GM19099 (cell line): ENCODE results near the gene AXIN2.

Source experiments
- POLR2A ChIP-seq: IDR thresholded peaks from 3 replicates; pipeline ENCODE4 v1.6.1; 2011; ENCODE audit warnings: low read depth; ENCODE audit not compliant: insufficient read length; ENCODE audit errors: extremely low read depth

Gene AXIN2

DNA sequence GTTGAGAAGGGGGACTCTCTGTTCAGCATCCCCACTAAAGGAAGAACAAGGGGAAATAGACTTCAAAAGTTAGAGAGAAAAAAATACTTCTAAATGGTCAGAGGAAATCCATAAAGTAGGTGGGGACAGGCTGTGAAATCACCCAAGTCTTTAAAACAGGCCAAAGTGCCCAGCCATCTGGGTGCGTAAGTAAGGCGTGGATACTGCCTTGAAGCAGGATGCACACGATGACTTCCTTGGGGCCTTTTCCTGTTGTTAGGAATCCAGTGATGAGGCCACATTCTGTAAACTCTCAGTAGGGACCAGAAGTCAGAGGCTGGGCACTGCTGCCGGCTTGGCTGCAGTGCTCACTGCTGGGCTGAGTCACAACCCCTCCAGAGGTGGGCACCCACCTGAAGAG lies 9.2 kb downstream of the AXIN2 start:
- TF ChIP-seq POLR2A, result no peak

DNA sequence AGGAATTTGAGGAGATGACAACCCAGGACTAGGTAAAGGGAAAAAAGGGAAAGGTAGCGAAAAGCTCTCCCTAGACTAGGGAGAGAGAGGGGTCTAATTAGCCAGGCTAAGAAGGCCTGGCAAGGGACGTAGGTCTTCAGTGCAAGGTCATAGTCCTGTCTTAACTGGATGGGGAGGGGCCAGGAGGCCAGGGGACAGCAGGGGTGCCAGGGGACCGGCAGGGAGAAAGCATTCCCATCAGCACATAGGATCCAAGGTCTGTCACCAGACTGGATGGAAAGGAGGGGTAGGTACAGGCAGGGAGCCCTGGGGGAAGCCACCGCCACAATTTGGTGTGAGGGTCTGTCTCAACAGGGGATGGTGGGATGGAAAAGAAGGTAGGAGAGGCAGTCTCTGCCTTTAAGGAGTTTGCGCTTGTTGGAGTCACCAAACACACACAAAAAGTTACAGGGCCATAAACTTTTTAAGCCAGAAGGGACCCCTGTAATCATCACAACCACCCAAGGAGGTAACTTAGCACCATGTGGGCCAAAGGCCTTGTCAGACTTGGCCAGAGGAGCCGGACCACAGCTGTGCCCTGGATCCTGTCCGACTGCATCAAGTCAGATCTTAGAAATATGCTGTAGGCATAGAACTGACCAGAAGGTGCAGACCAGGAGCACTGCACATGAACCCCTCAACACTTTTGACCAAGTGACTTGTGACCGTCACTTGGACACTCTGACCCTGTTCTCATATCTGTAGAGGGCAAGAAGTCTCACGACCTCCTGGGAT lies 10.0 kb downstream of the AXIN2 start:
- TF ChIP-seq POLR2A, result no peak

DNA sequence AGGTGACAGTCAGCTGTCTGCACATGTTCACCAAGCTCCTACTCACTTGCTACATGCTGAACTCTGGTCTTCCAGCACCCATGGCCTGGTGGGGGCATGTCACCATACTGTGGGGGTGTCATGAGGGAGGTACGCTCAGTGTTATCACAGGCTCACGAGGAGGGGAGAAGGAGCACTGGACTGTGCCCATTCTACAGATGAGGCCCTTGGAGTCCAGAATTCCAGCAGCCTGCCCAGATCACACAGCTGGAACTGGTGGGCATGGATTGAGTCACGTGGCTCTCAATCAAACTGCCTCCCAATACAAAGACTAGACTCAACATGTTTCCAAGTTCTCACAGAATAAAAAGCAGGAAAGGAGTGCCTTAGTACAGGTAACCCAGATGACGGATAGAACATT lies 10.7 kb downstream of the AXIN2 start:
- no peak for TF ChIP-seq POLR2A

DNA sequence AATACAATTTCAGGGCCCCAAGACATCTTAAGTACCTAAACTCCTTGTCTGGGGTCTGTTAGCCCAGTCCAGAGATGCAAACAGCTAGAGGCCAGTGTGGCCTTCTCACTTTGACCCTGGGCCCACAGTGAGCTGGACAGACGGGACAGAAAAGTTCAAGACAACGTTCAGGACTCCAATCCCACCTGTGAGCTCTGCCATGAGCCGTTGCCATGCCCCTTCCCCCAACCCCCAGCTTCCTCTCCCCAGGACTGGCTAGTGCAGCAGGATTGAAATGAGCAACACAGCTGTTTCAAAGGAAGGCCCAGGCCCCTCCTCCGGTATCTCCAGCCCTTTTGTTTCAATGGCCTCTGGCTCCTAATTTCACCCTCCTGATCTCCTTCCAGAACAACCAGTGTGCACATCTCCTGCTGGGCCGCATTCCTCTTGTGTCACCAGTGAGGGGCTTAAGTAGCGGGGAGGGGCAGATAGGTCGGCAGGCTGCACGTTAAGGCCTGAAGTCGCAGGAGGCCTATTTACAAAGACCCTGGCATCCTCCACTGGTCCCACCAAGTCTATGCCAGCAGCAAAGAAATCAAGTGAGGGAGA lies 11.3 kb downstream of the AXIN2 start:
- no peak for TF ChIP-seq POLR2A

DNA sequence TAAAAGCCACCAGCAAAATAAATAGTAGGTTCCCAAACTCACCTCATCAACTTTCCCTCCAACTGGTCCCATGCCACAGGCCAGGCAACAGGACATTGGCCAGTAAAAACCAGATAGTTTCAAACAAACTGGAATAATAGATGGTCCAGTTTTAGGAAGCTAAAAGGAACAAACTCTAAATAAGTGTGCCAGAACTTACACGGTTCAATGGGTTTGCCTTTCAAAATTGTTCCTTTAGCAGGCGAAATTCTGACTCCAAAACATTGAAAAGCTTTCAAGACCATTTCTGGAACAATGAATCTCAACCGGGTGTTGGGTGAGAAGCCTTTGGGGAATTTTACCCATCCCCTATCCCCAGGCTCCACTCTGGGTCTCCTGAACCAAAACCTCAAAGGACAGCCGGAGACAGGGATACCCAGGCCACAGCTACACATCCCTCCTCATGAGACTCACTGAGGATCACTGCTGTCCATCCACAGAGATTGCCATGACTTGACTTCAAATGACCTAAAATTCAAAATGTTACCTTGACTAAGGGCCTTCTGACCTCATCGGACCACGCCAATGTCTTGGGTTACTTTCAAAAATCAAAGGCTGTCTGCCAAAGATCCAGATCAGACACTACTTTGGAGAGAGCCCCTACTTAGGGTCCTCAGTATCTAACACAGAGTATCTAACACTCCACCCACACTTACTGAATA lies 13.0 kb downstream of the AXIN2 start:
- no peak for TF ChIP-seq POLR2A

DNA sequence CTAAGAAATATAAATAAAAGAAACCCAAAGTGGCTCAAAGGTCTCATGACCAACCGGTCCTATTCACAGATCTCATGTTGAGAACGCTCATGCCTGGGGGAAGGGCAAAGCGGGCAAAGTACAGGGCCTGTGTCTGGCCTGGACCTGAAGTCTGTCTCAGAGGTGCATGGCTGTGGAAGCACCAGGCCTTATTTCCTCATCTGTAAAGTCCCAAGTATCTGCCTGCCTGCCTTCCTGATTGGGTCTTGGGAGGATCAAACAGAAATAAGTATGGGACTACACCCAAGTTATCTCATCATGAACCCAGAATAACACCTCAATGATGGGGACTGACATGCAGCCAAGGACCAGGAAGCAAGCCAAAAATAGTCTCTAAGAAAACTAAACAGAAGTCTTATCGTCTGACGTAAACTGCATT lies 14.2 kb downstream of the AXIN2 start:
- TF ChIP-seq POLR2A, result no peak

DNA sequence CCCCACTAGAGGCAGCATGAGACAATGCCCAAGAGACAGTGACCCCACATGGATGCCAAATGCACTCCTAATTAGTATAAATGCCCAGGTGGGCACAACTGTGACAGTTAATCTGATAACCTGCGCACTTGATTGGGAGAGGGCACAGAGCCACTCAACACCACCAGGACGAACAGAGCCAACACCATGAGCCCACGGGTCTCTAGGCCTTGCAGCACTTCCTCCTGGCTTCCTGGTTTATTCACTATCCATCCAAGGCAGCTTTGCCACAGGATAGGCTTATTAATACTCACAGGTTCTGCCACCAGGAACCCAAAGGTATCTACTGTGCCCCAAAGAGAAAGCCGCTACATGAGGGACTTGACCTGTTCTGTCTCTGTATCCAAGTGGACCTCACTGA lies 14.9 kb downstream of the AXIN2 start:
- TF ChIP-seq POLR2A, result no peak

DNA sequence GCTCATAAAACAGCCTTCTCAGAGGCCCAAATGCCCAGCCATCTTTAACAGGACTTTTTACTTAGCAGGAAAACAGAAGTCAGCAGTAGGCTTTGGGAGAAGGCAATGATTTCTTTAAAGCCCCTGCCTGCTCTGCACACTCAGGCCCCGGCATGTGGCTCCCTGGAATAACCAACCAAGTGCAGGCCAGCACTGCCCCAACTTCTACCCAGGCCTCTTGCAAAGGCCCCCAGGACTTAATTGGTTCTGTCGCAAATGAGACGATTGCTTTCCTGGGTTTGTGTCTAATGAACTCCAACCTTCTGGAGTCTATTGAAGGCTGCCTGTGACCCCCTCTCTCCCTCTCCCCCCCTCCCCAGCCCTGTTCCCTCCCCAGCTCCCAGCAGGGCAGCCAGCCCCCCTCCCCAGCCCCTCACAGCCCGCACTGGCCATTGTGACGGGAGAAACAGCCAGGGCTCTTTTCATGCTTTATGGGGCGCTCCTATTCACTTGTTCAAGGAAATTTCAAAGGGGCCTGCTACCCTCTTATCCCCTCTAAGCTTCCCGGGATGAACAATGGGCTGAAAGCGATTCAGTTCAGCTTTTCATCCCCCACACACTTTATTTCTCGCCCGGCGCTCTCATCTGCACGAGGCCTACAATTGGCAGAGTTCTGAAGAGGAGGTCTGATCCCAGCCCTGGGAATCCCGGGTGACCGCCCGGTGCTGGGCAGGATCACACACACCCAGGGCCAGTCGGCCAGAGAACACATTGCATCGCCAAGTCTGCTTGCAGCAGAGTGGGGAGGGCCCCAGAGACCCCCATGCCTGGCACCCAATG lies 15.5 kb downstream of the AXIN2 start:
- no peak for TF ChIP-seq POLR2A

DNA sequence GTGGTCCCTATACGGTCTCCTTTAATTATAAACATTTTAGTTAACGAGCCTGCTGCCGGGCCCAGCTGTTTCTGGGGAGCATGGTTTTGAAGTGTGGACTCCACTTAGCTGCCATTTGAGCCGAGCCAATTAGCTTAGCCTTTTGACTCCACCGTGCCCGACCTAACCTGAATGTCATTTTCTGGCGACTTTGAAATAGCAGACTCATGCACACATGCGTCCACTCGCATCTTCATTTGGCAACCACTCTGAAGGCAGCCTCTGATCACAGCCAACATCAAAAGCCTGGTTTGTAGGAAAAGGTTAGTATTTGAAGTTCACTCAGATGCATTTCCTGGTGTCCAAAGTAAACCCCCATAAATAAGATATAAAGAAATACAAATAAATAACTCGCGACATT lies 16.8 kb downstream of the AXIN2 start:
- no peak for TF ChIP-seq POLR2A

DNA sequence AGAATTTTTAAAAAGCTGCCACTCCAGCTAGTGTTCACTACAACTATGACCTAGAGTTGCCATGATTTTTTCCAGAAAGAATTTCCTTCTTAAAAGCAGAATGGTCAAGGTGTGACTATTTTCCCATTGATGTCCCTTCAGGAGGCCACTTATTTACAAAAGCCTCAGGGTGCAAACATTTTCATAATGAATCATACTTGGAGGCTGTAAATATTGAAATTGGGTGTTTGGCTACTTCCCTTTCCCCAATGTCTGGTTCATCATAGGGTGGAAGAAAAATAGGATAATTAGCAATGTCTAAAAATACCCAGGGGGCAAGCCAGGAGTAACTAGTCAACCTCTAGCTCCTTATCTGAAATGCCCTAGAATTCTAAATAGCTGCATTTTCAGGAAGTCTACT lies 18.8 kb downstream of the AXIN2 start:
- TF ChIP-seq POLR2A, result no peak

DNA sequence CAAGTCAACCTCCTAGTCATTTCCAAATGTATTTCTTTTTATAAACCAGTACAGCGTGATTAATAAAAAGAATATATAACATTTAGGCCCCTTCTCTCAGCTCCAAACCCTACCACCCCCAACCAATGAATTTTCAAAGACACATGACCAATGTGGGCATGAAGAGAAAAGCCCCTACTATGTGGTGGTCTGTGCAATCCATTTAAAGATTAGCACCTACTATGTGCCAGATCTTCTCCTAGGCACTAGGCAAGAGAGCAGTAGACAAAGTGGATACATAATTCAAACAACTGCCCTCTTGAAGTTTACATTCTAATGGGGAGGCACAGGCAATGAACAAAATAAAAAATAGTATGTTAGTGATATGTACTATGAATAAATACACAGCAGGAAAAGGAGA lies 19.4 kb downstream of the AXIN2 start:
- no peak for TF ChIP-seq POLR2A

DNA sequence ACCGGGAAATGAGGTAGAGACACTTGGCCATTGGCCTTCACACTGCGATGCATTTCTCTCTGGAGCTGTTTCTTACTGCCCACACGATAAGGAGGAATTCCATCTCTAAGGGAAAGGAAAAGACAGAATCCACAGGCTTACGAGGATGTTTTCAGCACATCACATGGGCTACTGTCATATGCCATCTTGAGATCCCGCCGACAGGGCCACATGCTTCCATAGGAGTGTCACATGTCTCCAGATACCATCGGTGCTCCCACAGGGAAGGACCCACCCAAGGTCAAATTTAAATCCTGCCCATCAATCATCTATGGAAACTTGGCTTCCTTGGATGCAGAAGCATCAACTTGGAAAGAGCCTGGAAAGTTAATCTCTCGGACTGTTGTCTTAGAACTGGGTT lies 20.0 kb downstream of the AXIN2 start:
- no peak for TF ChIP-seq POLR2A

DNA sequence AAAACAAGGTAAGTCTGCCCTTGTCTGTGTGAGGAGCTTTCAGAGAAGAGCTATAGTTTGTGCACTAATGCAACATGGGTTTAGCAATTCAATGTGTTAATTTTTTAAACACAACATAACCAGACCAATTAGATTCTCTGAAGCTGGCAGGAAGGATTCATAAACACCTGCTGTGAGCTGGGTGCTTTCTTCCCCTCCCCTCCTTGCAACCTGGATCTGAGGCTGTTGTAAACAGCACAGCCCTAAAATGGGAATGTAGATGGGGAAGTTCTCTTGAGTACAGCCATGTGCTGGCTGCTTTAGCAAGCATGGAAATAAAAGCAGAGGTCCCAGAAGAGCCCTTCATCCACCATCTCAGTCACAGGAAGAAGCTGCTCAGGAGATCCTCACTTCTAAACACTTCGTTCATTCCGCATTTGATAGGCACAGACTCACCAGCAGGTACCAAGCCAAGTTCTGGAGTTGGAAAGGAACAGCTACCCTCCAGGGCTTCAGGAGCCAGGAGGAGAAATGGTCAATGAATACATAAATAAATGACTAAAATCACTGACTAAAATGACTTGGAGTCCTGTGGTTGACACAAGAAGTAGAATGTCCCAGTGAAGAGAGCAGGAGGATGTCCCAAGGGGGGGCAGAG lies 21.7 kb downstream of the AXIN2 start:
- TF ChIP-seq POLR2A, result no peak

DNA sequence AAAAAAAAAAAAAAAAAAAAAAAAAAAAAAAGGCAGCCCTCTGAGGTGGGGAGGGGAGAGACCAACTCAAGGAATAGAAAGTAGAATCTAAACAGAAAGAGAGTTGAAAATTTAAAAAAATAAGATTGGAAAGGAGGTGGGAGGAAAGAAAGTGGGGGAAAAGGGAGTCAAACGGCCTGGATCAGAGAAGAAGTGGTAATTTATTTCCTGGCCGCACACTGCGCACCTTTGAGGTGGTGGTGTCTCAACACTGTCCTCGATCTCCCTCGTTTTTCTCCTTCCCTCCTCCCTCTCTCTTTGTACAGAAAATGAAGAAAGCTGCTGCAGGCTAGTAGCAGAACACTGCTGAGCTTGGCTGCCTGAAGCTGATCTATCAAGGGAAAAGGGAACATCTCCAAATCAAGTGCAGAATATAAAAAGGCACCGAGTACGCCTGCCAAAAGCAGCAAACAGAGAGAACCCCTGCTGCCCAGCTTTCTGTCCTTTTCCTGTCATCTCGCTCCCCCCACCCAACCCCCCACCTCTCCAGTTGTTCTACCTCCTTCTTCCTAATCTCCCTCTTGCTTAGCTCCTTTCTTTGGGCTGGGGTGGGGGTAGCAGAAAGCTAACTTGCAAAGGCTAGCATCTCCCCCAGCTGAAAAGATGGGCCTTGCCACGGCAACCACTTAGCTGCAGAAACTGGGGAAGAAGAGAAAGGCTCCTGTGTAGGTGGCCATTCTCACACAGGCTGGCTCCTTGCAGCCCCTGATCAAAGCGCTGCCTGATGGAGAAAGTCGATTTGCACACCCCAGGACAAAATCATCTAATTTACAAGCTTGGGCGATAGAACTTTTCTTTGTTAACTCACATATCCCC lies 22.5 kb downstream of the AXIN2 start:
- TF ChIP-seq POLR2A, result no peak
